H1 (cell line): ENCODE data around the gene NEDD4L. TPM values are rescaled to one million over a fixed set of nuclear protein-coding genes. Genes with fewer than 3 reads are reported as not detected.

ENCODE experiments used
- CTCF ChIA-PET: fragments of 300-600 bp; sonication (Branson Sonifier 250); formaldehyde crosslinking; loops from one replicate; lab custom pipeline; 2021; ENCODE audit not compliant: partially characterized antibody; lab: Charles Lee
- POLR2A ChIA-PET: fragments of 300-600 bp; sonication (Branson Sonifier 250); formaldehyde crosslinking; loops from one replicate; lab custom pipeline; 2021; ENCODE audit warnings: inconsistent platforms; ENCODE audit not compliant: partially characterized antibody; lab: Charles Lee
- DNase-seq, 2 experiments: peaks; one replicate each; pipeline versions ENCODE4 v3.0.0 to v3.0.0-alpha.2; 2010 to 2022; ENCODE audit warnings: low spot score in 2 of 2, low read depth in 1 of 2, mixed read lengths in 1 of 2
- FAIRE-seq: peaks from 2 replicates; lab custom pipeline; 2011; peaks lifted over from hg19 to GRCh38; lab: Jason Lieb, UNC
- H2AFZ ChIP-seq: 2 replicates; pipeline ENCODE4 v1.8.1; 2012; ENCODE audit warnings: low read length, inconsistent platforms
- H2AK5ac ChIP-seq: 2 replicates; pipeline ENCODE4 v1.6.1; 2013; ENCODE audit warnings: low read depth, low read length
- H2BK120ac ChIP-seq: replicated peaks from 2 replicates; pipeline ENCODE3; 2013; ENCODE audit warnings: low read depth, low read length, inconsistent platforms
- H2BK12ac ChIP-seq: 2 replicates; pipeline ENCODE4 v1.6.1; 2013; ENCODE audit warnings: low read depth, low read length
- H2BK15ac ChIP-seq: 2 replicates; pipeline ENCODE4 v1.6.1; 2013; ENCODE audit warnings: low read length
- H2BK20ac ChIP-seq: 2 replicates; pipeline ENCODE4 v1.6.1; 2013; ENCODE audit warnings: low read length
- H2BK5ac ChIP-seq: 2 replicates; pipeline ENCODE4 v1.6.1; 2013; ENCODE audit warnings: low read depth, low read length
- H3K14ac ChIP-seq: 2 replicates; pipeline ENCODE4 v1.6.1; 2013; ENCODE audit warnings: inconsistent platforms; ENCODE audit not compliant: insufficient read length
- H3K18ac ChIP-seq: 2 replicates; pipeline ENCODE4 v1.6.1; 2013; ENCODE audit warnings: low read length; ENCODE audit errors: extremely low read depth
- H3K23ac ChIP-seq: 2 replicates; pipeline ENCODE4 v1.6.1; 2013; ENCODE audit warnings: inconsistent platforms; ENCODE audit not compliant: insufficient read length
- H3K23me2 ChIP-seq: 2 replicates; pipeline ENCODE4 v1.6.1; 2013; ENCODE audit warnings: low read depth, low read length
- H3K27ac ChIP-seq: 2 replicates; pipeline ENCODE4 v1.6.1; 2011; ENCODE audit warnings: low read depth, low read length, inconsistent platforms
- H3K27me3 ChIP-seq, 4 experiments: replicated peaks in 1 of 4; 1 replicate in 1 of 4; 2 replicates in 3 of 4; pipeline versions ENCODE4 v1.6.1 to v1.8.1; 2011 to 2013; ENCODE audit warnings: low read length in 3 of 4, mild to moderate bottlenecking in 3 of 4, inconsistent platforms in 2 of 4, mixed read lengths in 2 of 4, moderate library complexity in 1 of 4; ENCODE audit not compliant: control insufficient read depth in 3 of 4, insufficient read depth in 3 of 4; ENCODE audit errors: extremely low read depth in 1 of 4
- H3K36me3 ChIP-seq, 4 experiments: 2 replicates each; pipeline versions ENCODE4 v1.6.1 to v1.8.1; 2011 to 2013; ENCODE audit warnings: mild to moderate bottlenecking in 4 of 4, low read length in 3 of 4, moderate library complexity in 2 of 4, control low read depth in 1 of 4, inconsistent platforms in 1 of 4; ENCODE audit not compliant: insufficient read depth in 4 of 4, control insufficient read depth in 2 of 4
- H3K4ac ChIP-seq: replicated peaks from 2 replicates; pipeline ENCODE3; 2013; ENCODE audit warnings: low read length, low read depth, mixed read lengths, inconsistent platforms; ENCODE audit not compliant: insufficient read length
- H3K4me1 ChIP-seq, 4 experiments: replicated peaks in 1 of 4; 1 replicate in 1 of 4; 2 replicates in 3 of 4; pipeline versions ENCODE4 v1.6.1 to v1.8.1; 2011 to 2013; ENCODE audit warnings: low read length in 3 of 4, inconsistent platforms in 2 of 4, mixed read lengths in 1 of 4; ENCODE audit not compliant: insufficient read depth in 4 of 4, control insufficient read depth in 3 of 4
- H3K4me2 ChIP-seq, 2 experiments: 2 replicates each; pipeline versions ENCODE4 v1.6.1 to v1.8.1; 2011 to 2013; ENCODE audit warnings: low read depth in 2 of 2, low read length in 2 of 2, control low read depth in 1 of 2, inconsistent platforms in 1 of 2, mild to moderate bottlenecking in 1 of 2; ENCODE audit not compliant: insufficient read depth in 1 of 2
- H3K4me3 ChIP-seq, 4 experiments: fragments of 200-600, 300-600 bp in 1 of 4; sonication (generic), shearing (Covaris generic), sonication (Bioruptor Twin) in 1 of 4; 2 replicates each; pipeline versions ENCODE4 v1.5.1 to v1.8.1; 2011 to 2016; ENCODE audit warnings: low read length in 4 of 4, low read depth in 3 of 4, control low read depth in 2 of 4, inconsistent platforms in 2 of 4, mild to moderate bottlenecking in 2 of 4, mixed read lengths in 1 of 4, moderate library complexity in 1 of 4; ENCODE audit not compliant: insufficient read depth in 2 of 4; ENCODE audit errors: extremely low read depth in 1 of 4
- H3K56ac ChIP-seq: replicated peaks from 2 replicates; pipeline ENCODE3; 2013; ENCODE audit warnings: low read depth, mild to moderate bottlenecking, mixed read lengths, low read length, inconsistent platforms; ENCODE audit not compliant: insufficient read length
- H3K79me1 ChIP-seq: 2 replicates; pipeline ENCODE4 v1.6.1; 2013; ENCODE audit warnings: low read depth, low read length, control low read depth
- H3K79me2 ChIP-seq, 2 experiments: 2 replicates each; pipeline versions ENCODE4 v1.6.1 to v1.8.1; 2012 to 2013; ENCODE audit warnings: low read length in 2 of 2, mild to moderate bottlenecking in 2 of 2, inconsistent platforms in 1 of 2; ENCODE audit not compliant: insufficient read depth in 2 of 2, control insufficient read depth in 1 of 2
- H3K9ac ChIP-seq, 4 experiments: replicated peaks in 1 of 4; 1 replicate in 1 of 4; 2 replicates in 3 of 4; pipeline versions ENCODE4 v1.6.1 to v1.8.1; 2011 to 2013; ENCODE audit warnings: low read depth in 3 of 4, low read length in 3 of 4, control low read depth in 2 of 4, mild to moderate bottlenecking in 2 of 4, moderate library complexity in 2 of 4, inconsistent platforms in 1 of 4; ENCODE audit errors: extremely low read depth in 1 of 4
- H3K9me3 ChIP-seq, 2 experiments: 2 replicates each; pipeline versions ENCODE4 v1.6.1 to v1.8.1; 2012 to 2013; ENCODE audit warnings: mild to moderate bottlenecking in 2 of 2, moderate library complexity in 2 of 2, control low read depth in 1 of 2, inconsistent platforms in 1 of 2, low read depth in 1 of 2, low read length in 1 of 2, mixed read lengths in 1 of 2; ENCODE audit not compliant: insufficient read depth in 2 of 2
- H4K20me1 ChIP-seq, 2 experiments: replicated peaks in 1 of 2; 2 replicates each; pipeline versions ENCODE3 to v1.8.1; 2011 to 2013; ENCODE audit warnings: inconsistent platforms in 2 of 2, low read length in 2 of 2, mild to moderate bottlenecking in 1 of 2; ENCODE audit not compliant: insufficient read depth in 2 of 2, control insufficient read depth in 1 of 2
- H4K5ac ChIP-seq: 2 replicates; pipeline ENCODE4 v1.6.1; 2013; ENCODE audit warnings: low read length, low read depth, mixed read lengths, inconsistent platforms; ENCODE audit not compliant: insufficient read length
- H4K8ac ChIP-seq: 2 replicates; pipeline ENCODE4 v1.8.0; 2013; ENCODE audit warnings: mild to moderate bottlenecking, moderate library complexity, low read length, inconsistent platforms; ENCODE audit not compliant: insufficient read depth; ENCODE audit errors: extremely low read depth
- H4K91ac ChIP-seq: replicated peaks from 2 replicates; pipeline ENCODE3; 2013; ENCODE audit warnings: low read length, mixed read lengths, inconsistent platforms; ENCODE audit not compliant: insufficient read length
- ATF3 ChIP-seq: IDR thresholded peaks from 2 replicates; pipeline ENCODE4 v1.6.1; 2011; ENCODE audit warnings: low read depth, mild to moderate bottlenecking, low read length; ENCODE audit not compliant: insufficient read depth
- CBX5 ChIP-seq: fragments of 300-800, 300-1000 bp; sonication (generic); IDR thresholded peaks from 2 replicates; pipeline ENCODE4 v1.7.1; 2016; ENCODE audit warnings: antibody characterized with exemption, low read length, low read depth
- CHD1 ChIP-seq: IDR thresholded peaks from 2 replicates; pipeline ENCODE4 v1.6.1; 2012; ENCODE audit warnings: low read depth, low read length, improper control_type of control experiment
- CHD2 ChIP-seq: IDR thresholded peaks from 2 replicates; pipeline ENCODE4 v1.6.1; 2012; ENCODE audit warnings: low read length, improper control_type of control experiment
- FOSL1 ChIP-seq: IDR thresholded peaks from 2 replicates; pipeline ENCODE4 v1.6.1; 2011; ENCODE audit warnings: mild to moderate bottlenecking, low read depth, low read length, moderate library complexity; ENCODE audit not compliant: insufficient read depth
- KDM4A ChIP-seq: IDR thresholded peaks from one replicate; pipeline ENCODE4 v1.7.1; 2012; ENCODE audit warnings: low read depth, mild to moderate bottlenecking, moderate library complexity, low read length, inconsistent platforms; ENCODE audit not compliant: severe bottlenecking
- POLR2A ChIP-seq, 2 experiments: IDR thresholded peaks; 1 replicate in 1 of 2; 2 replicates in 1 of 2; pipeline ENCODE4 v1.6.1; 2011; ENCODE audit warnings: low read depth in 2 of 2, low read length in 2 of 2, mild to moderate bottlenecking in 2 of 2; ENCODE audit errors: control extremely low read depth in 1 of 2
- RAD21 ChIP-seq, 2 experiments: IDR thresholded peaks in 1 of 2; conservative IDR thresholded peaks in 1 of 2; 2 replicates each; pipeline ENCODE4 v1.6.1; 2011; ENCODE audit warnings: low read depth in 2 of 2, low read length in 2 of 2, improper control_type of control experiment in 1 of 2, inconsistent platforms in 1 of 2, mild to moderate bottlenecking in 1 of 2, moderate library complexity in 1 of 2
- RXRA ChIP-seq: IDR thresholded peaks from 2 replicates; pipeline ENCODE4 v1.6.1; 2011; ENCODE audit warnings: low read depth, mild to moderate bottlenecking, low read length, moderate library complexity; ENCODE audit not compliant: insufficient read depth
- SIN3A ChIP-seq, 2 experiments: IDR thresholded peaks in 1 of 2; conservative IDR thresholded peaks in 1 of 2; 2 replicates each; pipeline ENCODE4 v1.6.1; 2011 to 2012; ENCODE audit warnings: low read length in 2 of 2, improper control_type of control experiment in 1 of 2, low read depth in 1 of 2, mild to moderate bottlenecking in 1 of 2
- SIX5 ChIP-seq: IDR thresholded peaks from 2 replicates; pipeline ENCODE4 v1.6.1; 2011; ENCODE audit warnings: mild to moderate bottlenecking, low read depth, low read length
- SP1 ChIP-seq: IDR thresholded peaks from 2 replicates; pipeline ENCODE4 v1.6.1; 2011; ENCODE audit warnings: low read depth, low read length
- SP2 ChIP-seq: IDR thresholded peaks from 2 replicates; pipeline ENCODE4 v1.6.1; 2012; ENCODE audit warnings: mild to moderate bottlenecking, low read length, inconsistent platforms
- SP4 ChIP-seq: IDR thresholded peaks from 2 replicates; pipeline ENCODE4 v1.6.1; 2012; ENCODE audit warnings: low read length, inconsistent platforms
- WGBS, 2 experiments: shearing (Covaris generic) in 1 of 2; methylation state at CpG; one replicate each; pipeline versions ENCODE4 v1.1.6 to v1.1.7; 2013 to 2015; ENCODE audit warnings: low lambda C conversion rate in 2 of 2, mixed read lengths in 2 of 2, inconsistent platforms in 1 of 2, low coverage in 1 of 2, missing lambda C conversion rate in 1 of 2; ENCODE audit not compliant: insufficient replicate concordance in 2 of 2, insufficient coverage in 1 of 2, insufficient read length in 1 of 2; ENCODE audit errors: extremely low coverage in 1 of 2, missing lambda C conversion rate in 1 of 2; 5-methylcytosine and 5-hydroxymethylcytosine counted together
- polyA plus RNA-seq, 7 experiments: library from polyadenylated mRNA; depleted of rRNA in 3 of 7; stranded (reverse) in 5 of 7; unstranded in 2 of 7; fragments of >200 nt in 5 of 7; fragments of 200-250 nt in 2 of 7; gene quantifications; 1 replicate in 5 of 7; 2 replicates in 1 of 7; 4 replicates in 1 of 7; pipeline versions ENCODE4 v1.2.1 to v1.2.3, GENCODE V29; 2011 to 2013; ENCODE audit warnings: missing spikeins in 2 of 7, mixed read lengths in 2 of 7
- total RNA-seq: library from RNA; stranded (reverse); fragmentation: NEBNext Ultra II Directional; extraction: Animal tissue kit (Norgen Biotek cat#: 25700); gene quantifications from 2 replicates; pipeline ENCODE4 v1.2.1, GENCODE V29; 2021

NEDD4L gene
- total and polyA plus RNA-seq, 2 of the 8 experiments (the other 6 are each of a cell fraction or from before 2014, with no cell fraction given): 37.3 to 69.8 TPM

GRCh38 chr18:58032233-58032632 lies 11.8 kb upstream of the NEDD4L start:
- Histone ChIP-seq H3K4me1 (no peaks in the 10 kb centered on the region), H4K5ac (no peak overlapping the region), H3K4ac (no peak overlapping the region), H3K36me3 (no peaks in the 10 kb centered on the region), H3K23ac (no peak overlapping the region), H3K4me3 (no peak overlapping the region), H3K27ac (no peak overlapping the region), H2BK15ac (no peak overlapping the region), H2BK5ac (no peak overlapping the region), H3K9ac (no peak overlapping the region), H3K79me2 (no peaks in the 10 kb centered on the region), H3K27me3 (no peaks in the 10 kb centered on the region), H3K14ac (no peak overlapping the region), H2BK120ac (no peak overlapping the region), H3K79me1 (no peaks in the 10 kb centered on the region), H2AFZ (no peak overlapping the region), H3K9me3 (no peaks in the 10 kb centered on the region), H3K18ac (no peak overlapping the region), H3K4me2 (no peak overlapping the region), H2AK5ac (no peak overlapping the region), H2BK12ac (no peak overlapping the region), H3K56ac (no peak overlapping the region), H4K20me1 (no peaks in the 10 kb centered on the region), H3K23me2 (no peaks in the 10 kb centered on the region), H4K91ac (no peak overlapping the region), H2BK20ac (no peak overlapping the region), H4K8ac (no peak overlapping the region)
- WGBS, 2 experiments: 84% methylated on average over 4 of the region's 4 CpGs; no CpG with 5 or more reads in 1 of the 2 experiments
- ChIA-PET POLR2A (no interaction called here), CTCF (interaction anchor here (0.8 to 1.4 kb wide), 5 partner anchors 8 to 91 kb away, joined by 3 to 4 read pairs (median 4); partner anchors contain the start of gene NEDD4L)
- no peak for FAIRE-seq
- DNase-seq: no peak
- TF ChIP-seq POLR2A (IDR thresholded peaks at IDR 0.05; ENCODE audit: control extremely low read depth in 1 of 2, low read depth in 2 of 2, low read length in 2 of 2) (no peak), RAD21 (IDR thresholded peaks at IDR 0.05 in 1 of 2, conservative IDR thresholded peaks at IDR 0.05 in 1 of 2; ENCODE audit: low read depth in 2 of 2, low read length in 2 of 2) (no peak), CHD1 (no peak), ATF3 (no peak), SP4 (no peak), SP2 (no peak), SIX5 (no peak), CBX5 (no peak), CHD2 (no peak), RXRA (no peak), SP1 (no peak), FOSL1 (no peak), SIN3A (conservative IDR thresholded peaks at IDR 0.05 in 1 of 2, IDR thresholded peaks at IDR 0.05 in 1 of 2; ENCODE audit: low read depth in 1 of 2, low read length in 2 of 2) (no peak), KDM4A (no peak)
